ENCODE measurements around the gene CD274.

DNA sequence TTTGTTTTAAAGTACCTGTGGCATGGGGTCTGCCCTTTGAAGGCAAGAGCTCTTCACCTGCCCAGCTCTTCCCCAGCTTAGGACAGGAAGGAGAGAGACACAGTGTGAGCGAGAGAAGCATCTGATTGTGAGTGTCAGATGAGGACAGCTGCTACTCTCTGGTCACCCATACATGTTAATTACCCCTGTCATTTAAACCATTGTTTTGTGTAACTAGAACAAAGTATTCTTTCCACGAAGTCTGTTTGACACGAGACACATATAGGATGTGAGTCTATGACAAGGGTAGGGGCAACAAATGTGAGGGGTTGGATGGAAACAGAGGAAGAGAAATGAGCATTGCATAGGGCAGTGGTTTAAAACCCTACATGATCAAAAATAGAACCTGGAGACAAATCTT lies 3.0 kb upstream of the CD274 start:
- TF ChIP-seq SP1 (IDR thresholded peaks at IDR 0.05; ENCODE audit: low read depth) (no peak), CEBPB (IDR thresholded peaks at IDR 0.05; ENCODE audit: low read depth) (no peak), ELF1 (IDR thresholded peaks at IDR 0.05; ENCODE audit: borderline replicate concordance, low read depth) (no peak), EZH2 (IDR thresholded peaks at IDR 0.05) (no peak), RAD21 (IDR thresholded peaks at IDR 0.05; ENCODE audit: low read depth) (no peak)
- TF ChIP-seq, protein P1, sequence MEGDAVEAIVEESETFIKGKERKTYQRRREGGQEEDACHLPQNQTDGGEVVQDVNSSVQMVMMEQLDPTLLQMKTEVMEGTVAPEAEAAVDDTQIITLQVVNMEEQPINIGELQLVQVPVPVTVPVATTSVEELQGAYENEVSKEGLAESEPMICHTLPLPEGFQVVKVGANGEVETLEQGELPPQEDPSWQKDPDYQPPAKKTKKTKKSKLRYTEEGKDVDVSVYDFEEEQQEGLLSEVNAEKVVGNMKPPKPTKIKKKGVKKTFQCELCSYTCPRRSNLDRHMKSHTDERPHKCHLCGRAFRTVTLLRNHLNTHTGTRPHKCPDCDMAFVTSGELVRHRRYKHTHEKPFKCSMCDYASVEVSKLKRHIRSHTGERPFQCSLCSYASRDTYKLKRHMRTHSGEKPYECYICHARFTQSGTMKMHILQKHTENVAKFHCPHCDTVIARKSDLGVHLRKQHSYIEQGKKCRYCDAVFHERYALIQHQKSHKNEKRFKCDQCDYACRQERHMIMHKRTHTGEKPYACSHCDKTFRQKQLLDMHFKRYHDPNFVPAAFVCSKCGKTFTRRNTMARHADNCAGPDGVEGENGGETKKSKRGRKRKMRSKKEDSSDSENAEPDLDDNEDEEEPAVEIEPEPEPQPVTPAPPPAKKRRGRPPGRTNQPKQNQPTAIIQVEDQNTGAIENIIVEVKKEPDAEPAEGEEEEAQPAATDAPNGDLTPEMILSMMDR (IDR thresholded peaks at IDR 0.05 in 2 of 3, conservative IDR thresholded peaks at IDR 0.05 in 1 of 3; ENCODE audit: borderline replicate concordance in 1 of 3, insufficient read depth in 1 of 3, low read depth in 2 of 3, low read length in 2 of 3), result no peak
